Stimulated activated CD4-positive, alpha-beta T cell treated with anti-CD3 and anti-CD28 coated beads, Interleukin-12 subunit alpha, Interleukin-12 subunit beta, amount 100 ng/mL, for 48 hours (primary cell): ENCODE data around the gene ZMYND15.

Experiments used
- DNase-seq, 3 donors: peaks; one replicate each; pipeline ENCODE4 v3.0.0-alpha.2; 2020; ENCODE audit warnings: low read depth in 2 of 3, low spot score in 1 of 3

ZMYND15 gene

GRCh38 chr17:4786106-4786511 is 46.5 kb downstream of the ZMYND15 start, which contains the start of gene VMO1:
Gene VMO1, minus strand, starts transcription at chr17:4786364. Its CDS starts 12 bp downstream, at chr17:4786352.
- DNase-seq, result no peak

GRCh38 chr17:4786516-4786915 is 46.9 kb downstream of the ZMYND15 start:
- no peak for DNase-seq

GRCh38 chr17:4788159-4788806 is 48.6 kb downstream of the ZMYND15 start:
- DNase-seq, result no peak

GRCh38 chr17:4788807-4789700 is 49.4 kb downstream of the ZMYND15 start, which contains the start of gene GLTPD2:
Gene GLTPD2, plus strand, starts transcription at chr17:4788964. Its CDS starts 48 bp downstream, at chr17:4789012.
- DNase-seq, result no peak

- no peak for DNase-seq
Measured at GRCh38 chr17:4789701-4789950, 50.0 kb downstream of the ZMYND15 start.

- peak; percentile 59 to 80 (median 73) for DNase-seq
Measured at GRCh38 chr17:4789951-4790704, 50.5 kb downstream of the ZMYND15 start.

GRCh38 chr17:4790705-4791088 is 51.1 kb downstream of the ZMYND15 start:
- DNase-seq, result no peak

- no peak for DNase-seq
Measured at GRCh38 chr17:4795168-4795567, 55.5 kb downstream of the ZMYND15 start.
